Esophagus (tissue), 2 donors: ENCODE data around the gene TUBB3. TPM values are rescaled to one million over a fixed set of nuclear protein-coding genes. Genes with fewer than 3 reads are reported as not detected.
A peak's percentile ranks its signal among the peaks of the same experiment; 100 is the strongest.
"Not testable (repeated sequence)": the region's sequence is repeated elsewhere in the genome, so short reads cannot be mapped to it uniquely, and the experiment has no call there.

Experiments
- H3K27ac ChIP-seq, 2 donors: one replicate each; pipeline ENCODE4 v1.5.1; 2013; ENCODE audit warnings: low read depth in 2 of 2, mild to moderate bottlenecking in 2 of 2, inconsistent platforms in 1 of 2, low read length in 1 of 2, moderate library complexity in 1 of 2
- H3K27me3 ChIP-seq, 2 donors: one replicate each; pipeline ENCODE4 v1.6.1; 2013; ENCODE audit warnings: low read length in 2 of 2, control low read depth in 1 of 2, mild to moderate bottlenecking in 1 of 2; ENCODE audit not compliant: insufficient read depth in 2 of 2, control insufficient read depth in 1 of 2
- H3K36me3 ChIP-seq, 2 donors: one replicate each; pipeline ENCODE4 v1.6.1; 2013; ENCODE audit warnings: low read length in 1 of 2; ENCODE audit not compliant: control insufficient read depth in 2 of 2, insufficient read depth in 2 of 2
- H3K4me1 ChIP-seq, 2 donors: one replicate each; pipeline ENCODE4 v1.6.1; 2013; ENCODE audit warnings: low read length in 1 of 2; ENCODE audit not compliant: control insufficient read depth in 2 of 2, insufficient read depth in 2 of 2
- H3K4me3 ChIP-seq, 2 donors: one replicate each; pipeline ENCODE4 v1.5.1; 2013; ENCODE audit warnings: low read length in 2 of 2, mild to moderate bottlenecking in 2 of 2, low read depth in 1 of 2, moderate library complexity in 1 of 2
- H3K9me3 ChIP-seq, 2 donors: one replicate each; pipeline ENCODE4 v1.6.1; 2013; ENCODE audit warnings: mild to moderate bottlenecking in 2 of 2, low read depth in 1 of 2, low read length in 1 of 2, moderate library complexity in 1 of 2; ENCODE audit not compliant: control insufficient read depth in 2 of 2, insufficient read depth in 1 of 2
- WGBS, 2 donors: extraction: QIAGEN DNeasy Blood & Tissue Kit; methylation state at CpG; one replicate each; pipeline ENCODE4 v1.1.7; 2013; 5-methylcytosine and 5-hydroxymethylcytosine counted together
- polyA plus RNA-seq, 2 donors: library from polyadenylated mRNA; stranded (reverse); fragments of 200-250 nt; gene quantifications; one replicate each; pipeline ENCODE4 v1.2.3, GENCODE V29; 2013
- donor health status: healthy with polysubstance abuse.
- donor health status: Bipolar disorder and iron deficiency.

Gene TUBB3
- polyA plus RNA-seq = 1 to 10 TPM in 1 of 2 donors, under 1 TPM in 1; 0.16 to 1.5 TPM

DNA sequence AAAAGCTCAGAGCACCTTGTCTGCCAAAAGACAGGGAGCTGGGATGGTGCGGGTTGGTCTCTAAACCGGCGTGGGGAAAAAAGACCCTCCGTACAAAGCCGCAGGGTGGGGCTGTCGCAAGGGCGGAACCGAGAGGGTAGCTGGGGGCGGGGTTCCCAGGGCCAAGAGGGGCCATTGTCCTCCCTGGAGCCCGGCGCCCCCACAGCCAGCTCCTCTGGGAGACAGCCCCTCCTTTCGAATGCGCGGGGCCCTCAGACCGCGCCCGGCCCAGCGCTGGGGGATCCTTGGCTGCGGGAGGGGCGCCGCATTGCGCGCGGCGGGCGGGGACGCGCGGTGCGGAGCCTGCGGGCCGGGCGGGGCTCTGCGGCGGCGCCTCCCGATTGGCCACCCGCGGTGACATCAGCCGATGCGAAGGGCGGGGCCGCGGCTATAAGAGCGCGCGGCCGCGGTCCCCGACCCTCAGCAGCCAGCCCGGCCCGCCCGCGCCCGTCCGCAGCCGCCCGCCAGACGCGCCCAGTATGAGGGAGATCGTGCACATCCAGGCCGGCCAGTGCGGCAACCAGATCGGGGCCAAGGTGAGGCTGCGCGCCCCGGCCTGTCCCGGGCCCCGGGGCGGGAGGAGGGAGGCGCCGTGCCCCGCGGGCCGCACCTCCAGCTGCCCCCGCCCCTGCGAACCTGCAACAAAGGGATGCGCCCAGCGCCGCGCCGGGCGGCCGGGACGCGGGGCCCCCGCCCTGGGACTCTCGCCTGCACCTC, at the start of gene TUBB3:
TUBB3 (plus strand) TSS at position 459 of the 756 bp plus-strand sequence; CDS start at position 519, 60 bp downstream.
- Histone ChIP-seq H3K9me3 (no peaks in the 10 kb centered on the region), H3K27me3 (peaks cover 0 to 9% of the 10 kb centered on the region in 2 donors), H3K27ac (peak within 1 kb of the TSS; percentile 63 to 71), H3K4me3 (peak within 1 kb of the TSS; percentile 37 to 42), H3K4me1 (peaks cover 7 to 24% of the 10 kb centered on the region in 2 donors), H3K36me3 (no peaks in the 10 kb centered on the region)
- 1% methylated on average over 69 to 88 of the region's 88 CpGs for WGBS, 2 donors

DNA sequence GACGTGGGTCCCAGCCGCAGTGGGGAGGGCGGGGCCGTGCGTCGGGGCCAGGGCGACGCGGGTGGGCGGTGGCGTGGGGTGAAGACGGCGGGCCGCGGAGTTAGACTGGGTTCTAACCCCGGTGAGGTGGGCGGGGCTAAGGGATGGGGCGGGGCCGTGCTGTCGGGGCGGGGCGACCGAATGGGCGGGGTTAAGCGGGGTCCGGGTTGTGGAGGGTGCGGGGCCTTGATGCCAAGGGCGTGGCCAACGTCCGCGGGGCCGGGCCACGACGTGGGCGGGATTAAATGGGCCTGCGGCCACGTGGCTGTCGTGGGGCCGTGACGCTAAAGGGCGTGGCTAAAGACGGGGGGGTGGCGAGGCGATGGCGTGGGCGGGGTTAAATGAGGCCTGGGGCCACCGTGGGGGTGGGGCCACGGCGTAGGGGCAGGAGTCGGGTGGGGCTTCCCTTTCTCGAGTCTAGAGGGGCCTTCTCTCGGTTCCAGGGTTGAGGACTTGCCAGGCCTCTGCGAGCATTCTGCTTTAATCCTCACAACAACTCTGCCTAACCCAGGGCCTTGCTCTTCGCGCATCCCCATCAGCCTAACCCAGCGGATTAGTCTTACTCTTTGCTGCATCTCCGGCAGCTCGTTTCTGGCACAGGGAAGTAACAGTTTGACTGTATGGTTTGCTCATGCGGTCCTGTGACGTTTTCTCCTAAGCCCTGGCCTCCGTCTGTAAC, 49.0 kb upstream of the TUBB3 start:
- Histone ChIP-seq H3K27me3 (no peaks in the 10 kb centered on the region), H3K27ac (peak overlapping the region; percentile 100), H3K36me3 (peaks cover 0 to 13% of the 10 kb centered on the region in 2 donors), H3K9me3 (no peaks in the 10 kb centered on the region), H3K4me3 (peak overlapping the region; percentile 56 to 97), H3K4me1 (peaks cover 0 to 6% of the 10 kb centered on the region in 2 donors)
- 2 to 3% methylated on average over 42 to 61 of the region's 61 CpGs for WGBS, 2 donors

DNA sequence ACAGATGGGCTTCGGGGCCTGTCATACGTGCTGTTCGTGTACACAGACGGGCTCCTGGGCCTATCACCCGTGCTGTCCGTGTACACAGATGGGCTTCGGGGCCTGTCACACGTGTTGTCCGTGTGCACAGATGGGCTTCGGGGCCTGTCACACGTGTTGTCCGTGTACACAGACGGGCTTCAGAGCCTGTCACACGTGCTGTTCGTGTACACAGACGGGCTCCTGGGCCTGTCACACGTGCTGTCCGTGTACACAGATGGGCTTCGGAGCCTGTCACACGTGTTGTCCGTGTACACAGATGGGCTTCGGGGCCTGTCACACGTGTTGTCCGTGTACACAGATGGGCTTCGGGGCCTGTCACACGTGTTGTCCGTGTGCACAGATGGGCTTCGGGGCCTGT, 44.0 kb upstream of the TUBB3 start:
- peaks cover 7 to 24% of the 10 kb centered on the region in 2 donors for H3K36me3 ChIP-seq
- not testable (repeated sequence) for H3K27ac ChIP-seq, H3K4me1 ChIP-seq, H3K4me3 ChIP-seq, H3K27me3 ChIP-seq, H3K9me3 ChIP-seq
- 96 to 98% methylated on average over 24 to 28 of the region's 28 CpGs for WGBS, 2 donors

DNA sequence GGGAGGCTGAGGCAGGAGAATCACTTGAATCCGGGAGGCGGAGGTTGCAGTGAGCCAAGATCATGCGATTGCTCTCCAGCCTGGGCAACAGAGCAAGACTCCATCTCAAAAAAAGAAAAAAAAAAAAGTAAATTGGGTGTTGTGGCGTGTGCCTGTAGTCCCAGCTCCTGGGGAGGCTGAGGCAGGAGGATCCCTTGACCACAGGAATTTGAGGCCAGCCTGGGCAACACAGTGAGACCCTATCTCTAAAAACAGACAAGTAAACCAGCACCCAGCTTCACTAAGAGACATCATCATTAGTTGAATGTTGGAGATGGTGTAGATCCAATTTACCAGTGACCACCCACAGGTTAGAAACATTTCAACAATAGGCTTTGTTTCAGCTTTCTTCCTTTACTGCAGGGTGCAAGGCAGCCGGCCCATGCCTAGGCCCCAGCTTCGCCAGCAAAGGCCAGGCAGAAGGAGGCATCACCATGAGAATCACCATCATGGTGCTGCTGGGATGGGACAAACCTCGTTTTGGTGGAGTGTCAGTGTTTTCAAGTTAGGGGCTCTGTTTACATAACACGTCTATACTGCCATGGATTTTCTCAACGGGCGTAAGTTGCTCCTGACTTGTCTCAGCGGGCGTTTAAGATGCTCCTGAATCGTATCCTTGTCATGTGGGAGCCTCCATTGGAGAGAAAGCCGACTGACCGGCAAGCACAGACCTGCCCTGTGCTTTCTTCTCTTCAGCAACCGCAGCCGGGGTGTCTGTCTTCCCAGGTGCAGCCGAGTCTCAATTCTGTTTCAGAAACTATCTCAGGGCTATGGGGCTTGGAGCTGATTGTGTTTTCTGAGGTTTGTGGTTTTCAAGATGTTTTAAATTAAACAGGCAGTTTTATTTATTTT, 42.4 kb upstream of the TUBB3 start:
- Histone ChIP-seq H3K4me3 (no peak overlapping the region), H3K27ac (peak overlapping the region in 1 of 2 donors; percentile 75), H3K27me3 (no peaks in the 10 kb centered on the region), H3K9me3 (no peaks in the 10 kb centered on the region), H3K36me3 (peaks cover 9 to 37% of the 10 kb centered on the region in 2 donors), H3K4me1 (peaks cover 0 to 3% of the 10 kb centered on the region in 2 donors)
- WGBS, 2 donors = 64 to 72% methylated on average over 18 of the region's 18 CpGs

DNA sequence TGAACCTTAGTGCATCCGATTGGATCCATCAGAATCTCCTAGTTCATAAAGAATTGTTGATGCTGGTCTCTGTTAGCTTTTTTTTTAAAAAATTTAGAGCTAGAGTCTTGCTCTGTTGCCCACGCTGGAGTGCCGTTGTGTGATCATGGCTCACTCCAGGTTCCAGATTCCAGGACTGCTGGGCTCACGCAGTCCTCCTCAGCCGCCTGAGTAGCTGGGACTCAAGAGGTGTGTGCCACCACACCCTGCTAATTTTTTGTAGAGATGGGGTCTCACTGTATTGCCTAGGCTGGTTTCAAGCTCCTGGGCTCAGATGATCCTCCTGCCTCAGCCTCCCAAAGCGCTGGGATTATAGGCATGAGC, 41.8 kb upstream of the TUBB3 start:
- Histone ChIP-seq H3K27ac (no peak overlapping the region), H3K27me3 (no peaks in the 10 kb centered on the region), H3K4me1 (peaks cover 0 to 3% of the 10 kb centered on the region in 2 donors), H3K36me3 (peaks cover 9 to 39% of the 10 kb centered on the region in 2 donors), H3K4me3 (no peak overlapping the region), H3K9me3 (no peaks in the 10 kb centered on the region)
- WGBS, 2 donors = 71 to 81% methylated on average over 6 of the region's 6 CpGs

DNA sequence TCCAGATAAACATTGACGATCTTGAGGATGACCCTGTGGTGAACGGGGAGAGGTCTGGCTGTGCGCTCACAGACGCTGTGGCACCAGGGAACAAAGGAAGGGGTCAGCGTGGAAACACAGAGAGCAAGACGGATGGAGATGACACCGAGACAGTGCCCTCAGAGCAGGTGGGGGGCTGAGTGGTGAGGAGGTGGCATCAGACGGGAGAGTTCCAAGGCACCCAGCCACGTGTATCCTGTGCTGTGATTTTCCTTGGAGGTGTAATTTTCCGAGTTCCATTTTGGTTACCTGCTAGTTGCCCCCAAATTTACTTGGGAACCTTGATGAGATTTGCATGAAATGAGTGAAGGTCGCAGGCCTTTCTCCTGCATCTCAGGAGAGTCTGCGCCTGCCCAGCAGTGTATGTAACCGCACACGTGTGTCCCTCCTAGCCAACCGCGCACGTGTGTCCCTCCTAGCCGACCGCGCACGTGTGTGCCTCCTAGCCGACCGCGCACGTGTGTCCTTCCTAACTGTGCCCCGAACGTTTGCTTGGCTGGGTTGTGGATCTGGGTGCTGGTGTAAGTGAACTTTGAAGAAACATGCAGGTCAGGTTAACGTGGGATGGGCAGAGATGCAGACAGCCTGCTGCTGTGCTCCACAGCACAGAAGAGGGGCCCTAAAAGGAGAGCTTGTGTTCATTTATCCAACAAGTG, 39.6 kb upstream of the TUBB3 start:
- Histone ChIP-seq H3K36me3 (peaks cover 14 to 47% of the 10 kb centered on the region in 2 donors), H3K4me1 (peaks cover 0 to 3% of the 10 kb centered on the region in 2 donors), H3K27me3 (no peaks in the 10 kb centered on the region), H3K4me3 (no peak overlapping the region), H3K9me3 (no peaks in the 10 kb centered on the region), H3K27ac (no peak overlapping the region)
- 92% methylated on average over 28 of the region's 28 CpGs for WGBS, 2 donors

DNA sequence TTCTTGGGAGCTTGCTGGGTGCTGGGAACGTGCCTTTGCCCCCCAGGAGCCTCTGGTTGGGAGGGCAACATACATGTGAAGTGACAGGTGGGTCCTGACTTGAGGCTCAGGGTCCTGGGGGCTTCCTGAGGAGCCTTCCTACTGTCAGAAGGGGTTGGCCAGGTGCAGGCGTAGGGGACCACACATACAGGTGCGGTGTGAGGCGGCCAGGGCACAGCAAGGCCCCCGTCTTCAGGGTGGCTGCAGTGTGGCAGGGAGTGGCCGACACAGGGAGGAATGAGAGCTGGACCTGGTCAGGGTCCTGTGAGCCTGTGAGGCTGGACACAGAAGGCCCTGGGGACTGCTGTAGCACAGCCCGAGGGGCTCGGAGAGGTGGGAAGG, 39.1 kb upstream of the TUBB3 start:
- H3K4me1 ChIP-seq = peaks cover 0 to 3% of the 10 kb centered on the region in 2 donors
- no peak overlapping the region for H3K4me3 ChIP-seq
- WGBS, 2 donors = 93 to 96% methylated on average over 8 of the region's 8 CpGs
- H3K27me3 ChIP-seq = no peaks in the 10 kb centered on the region
- H3K9me3 ChIP-seq = no peaks in the 10 kb centered on the region
- peaks cover 14 to 43% of the 10 kb centered on the region in 2 donors for H3K36me3 ChIP-seq
- H3K27ac ChIP-seq = no peak overlapping the region

DNA sequence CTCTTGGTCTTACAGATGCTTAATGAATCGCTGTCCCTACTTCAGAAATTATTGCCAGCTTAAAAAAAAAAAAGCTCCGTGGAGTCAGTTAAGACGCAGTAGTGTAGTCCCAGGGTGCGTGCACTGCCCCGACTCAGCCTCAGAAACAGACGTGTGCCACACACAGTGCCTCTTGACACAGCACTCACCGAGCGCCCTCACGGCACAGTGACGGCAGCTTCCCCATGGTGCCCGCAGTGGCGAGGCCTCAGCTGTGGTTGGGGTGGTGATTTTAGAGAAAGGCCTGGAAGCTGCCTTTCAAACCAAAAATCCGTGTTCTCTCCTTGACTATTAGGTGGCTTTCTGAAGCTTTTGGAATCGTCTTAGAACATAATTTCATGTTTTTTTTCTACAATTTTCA, 35.9 kb upstream of the TUBB3 start:
- Histone ChIP-seq H3K36me3 (peaks cover 21 to 54% of the 10 kb centered on the region in 2 donors), H3K4me1 (peaks cover 0 to 5% of the 10 kb centered on the region in 2 donors), H3K9me3 (no peaks in the 10 kb centered on the region), H3K27me3 (no peaks in the 10 kb centered on the region), H3K4me3 (no peak overlapping the region), H3K27ac (no peak overlapping the region)
- WGBS, 2 donors = 95 to 96% methylated on average over 14 of the region's 14 CpGs

DNA sequence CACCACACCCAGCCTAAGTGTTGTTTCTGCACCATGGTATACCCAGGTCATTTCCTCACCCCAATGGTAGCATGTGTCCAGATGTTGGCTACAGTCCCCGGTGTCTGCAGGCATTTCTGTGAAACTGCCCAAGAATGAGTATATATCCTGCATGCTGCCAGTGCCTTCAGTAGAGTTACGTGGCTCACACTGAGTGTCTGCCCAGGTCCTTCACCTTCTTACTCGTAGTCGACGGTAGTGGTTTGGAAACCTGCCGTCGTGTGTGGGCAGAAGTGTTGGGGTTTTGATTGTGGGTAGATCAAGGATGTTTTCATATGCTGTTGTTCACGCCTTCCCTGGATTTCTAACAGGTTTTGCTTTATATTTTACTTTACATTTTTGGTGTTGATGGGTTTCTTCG, 32.9 kb upstream of the TUBB3 start:
- Histone ChIP-seq H3K4me1 (peaks cover 0 to 5% of the 10 kb centered on the region in 2 donors), H3K36me3 (peaks cover 17 to 53% of the 10 kb centered on the region in 2 donors)
- WGBS, 2 donors = 85 to 90% methylated on average over 9 of the region's 9 CpGs

More for the DNA sequence above, 32.9 kb upstream of the TUBB3 start:
- Histone ChIP-seq H3K27me3 (no peaks in the 10 kb centered on the region), H3K27ac (no peak overlapping the region), H3K4me3 (no peak overlapping the region), H3K9me3 (no peaks in the 10 kb centered on the region)
